Measurements from ENCODE around the gene AGBL3. TPM values are rescaled to one million over a fixed set of nuclear protein-coding genes. Genes with fewer than 3 reads are reported as not detected.

AGBL3 gene
- total and polyA plus RNA-seq, 4 donors = 0.67 to 3.1 (median 1.8) TPM

- H3K27me3 ChIP-seq (ENCODE audit: control insufficient read depth in 4 of 4, insufficient read depth in 4 of 4, low read length in 3 of 4) = no peaks in the 10 kb centered on the region
- no peak overlapping the region for H3K4me3 ChIP-seq (ENCODE audit: low read depth in 1 of 3, low read length in 3 of 3)
- TF ChIP-seq YY1 (IDR thresholded peaks at IDR 0.05) (peak; percentile 92), TAF1 (conservative IDR thresholded peaks at IDR 0.05) (no peak), RXRA (IDR thresholded peaks at IDR 0.05) (peak in 1 of 2 donors; percentile 38), SP1 (IDR thresholded peaks at IDR 0.05) (no peak), NR2F2 (IDR thresholded peaks at IDR 0.05) (peak; percentile 83), JUND (IDR thresholded peaks at IDR 0.05) (peak; percentile 64 to 83), ATF3 (IDR thresholded peaks at IDR 0.05) (no peak), GABPA (IDR thresholded peaks at IDR 0.05 in 1 of 2, conservative IDR thresholded peaks at IDR 0.05 in 1 of 2) (no peak), HNF4G (IDR thresholded peaks at IDR 0.05) (no peak), HNF4A (conservative IDR thresholded peaks at IDR 0.05) (no peak), FOXA2 (IDR thresholded peaks at IDR 0.05) (no peak), RAD21 (IDR thresholded peaks at IDR 0.05) (peak; percentile 13 to 23), EGR1 (IDR thresholded peaks at IDR 0.05; ENCODE audit: low read depth in 2 of 2) (no peak)
- TF ChIP-seq, protein P1, sequence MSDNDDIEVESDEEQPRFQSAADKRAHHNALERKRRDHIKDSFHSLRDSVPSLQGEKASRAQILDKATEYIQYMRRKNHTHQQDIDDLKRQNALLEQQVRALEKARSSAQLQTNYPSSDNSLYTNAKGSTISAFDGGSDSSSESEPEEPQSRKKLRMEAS (IDR thresholded peaks at IDR 0.05) = peak; percentile 34
- TF ChIP-seq, protein P2, sequence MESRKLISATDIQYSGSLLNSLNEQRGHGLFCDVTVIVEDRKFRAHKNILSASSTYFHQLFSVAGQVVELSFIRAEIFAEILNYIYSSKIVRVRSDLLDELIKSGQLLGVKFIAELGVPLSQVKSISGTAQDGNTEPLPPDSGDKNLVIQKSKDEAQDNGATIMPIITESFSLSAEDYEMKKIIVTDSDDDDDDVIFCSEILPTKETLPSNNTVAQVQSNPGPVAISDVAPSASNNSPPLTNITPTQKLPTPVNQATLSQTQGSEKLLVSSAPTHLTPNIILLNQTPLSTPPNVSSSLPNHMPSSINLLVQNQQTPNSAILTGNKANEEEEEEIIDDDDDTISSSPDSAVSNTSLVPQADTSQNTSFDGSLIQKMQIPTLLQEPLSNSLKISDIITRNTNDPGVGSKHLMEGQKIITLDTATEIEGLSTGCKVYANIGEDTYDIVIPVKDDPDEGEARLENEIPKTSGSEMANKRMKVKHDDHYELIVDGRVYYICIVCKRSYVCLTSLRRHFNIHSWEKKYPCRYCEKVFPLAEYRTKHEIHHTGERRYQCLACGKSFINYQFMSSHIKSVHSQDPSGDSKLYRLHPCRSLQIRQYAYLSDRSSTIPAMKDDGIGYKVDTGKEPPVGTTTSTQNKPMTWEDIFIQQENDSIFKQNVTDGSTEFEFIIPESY (IDR thresholded peaks at IDR 0.05) = no peak
- H3K27ac ChIP-seq (ENCODE audit: low read depth in 1 of 2, low read length in 2 of 2) = peak overlapping the region; percentile 58 to 85
- peaks cover 8 to 40% (median 26%) of the 10 kb centered on the region in 4 donors for H3K4me1 ChIP-seq (ENCODE audit: control insufficient read depth in 4 of 4, insufficient read depth in 4 of 4, low read length in 3 of 4)
- 72% methylated on average over 5 of the region's 5 CpGs for whole genome bisulfite sequencing
- no peak for DNase-seq (ENCODE audit: low spot score)
- H3K9ac ChIP-seq (ENCODE audit: low read depth in 1 of 2, low read length in 2 of 2) = peak overlapping the region in 1 of 2 donors; percentile 63
- H3K9me3 ChIP-seq (ENCODE audit: control insufficient read depth in 4 of 4, low read length in 3 of 4) = no peaks in the 10 kb centered on the region
- H3K36me3 ChIP-seq (ENCODE audit: control insufficient read depth in 4 of 4, insufficient read depth in 3 of 4, low read depth in 1 of 4, low read length in 3 of 4) = peaks cover 3 to 15% (median 5%) of the 10 kb centered on the region in 4 donors
Measured at GRCh38 chr7:135160098-135160857, 174.0 kb downstream of the AGBL3 start.

DNA sequence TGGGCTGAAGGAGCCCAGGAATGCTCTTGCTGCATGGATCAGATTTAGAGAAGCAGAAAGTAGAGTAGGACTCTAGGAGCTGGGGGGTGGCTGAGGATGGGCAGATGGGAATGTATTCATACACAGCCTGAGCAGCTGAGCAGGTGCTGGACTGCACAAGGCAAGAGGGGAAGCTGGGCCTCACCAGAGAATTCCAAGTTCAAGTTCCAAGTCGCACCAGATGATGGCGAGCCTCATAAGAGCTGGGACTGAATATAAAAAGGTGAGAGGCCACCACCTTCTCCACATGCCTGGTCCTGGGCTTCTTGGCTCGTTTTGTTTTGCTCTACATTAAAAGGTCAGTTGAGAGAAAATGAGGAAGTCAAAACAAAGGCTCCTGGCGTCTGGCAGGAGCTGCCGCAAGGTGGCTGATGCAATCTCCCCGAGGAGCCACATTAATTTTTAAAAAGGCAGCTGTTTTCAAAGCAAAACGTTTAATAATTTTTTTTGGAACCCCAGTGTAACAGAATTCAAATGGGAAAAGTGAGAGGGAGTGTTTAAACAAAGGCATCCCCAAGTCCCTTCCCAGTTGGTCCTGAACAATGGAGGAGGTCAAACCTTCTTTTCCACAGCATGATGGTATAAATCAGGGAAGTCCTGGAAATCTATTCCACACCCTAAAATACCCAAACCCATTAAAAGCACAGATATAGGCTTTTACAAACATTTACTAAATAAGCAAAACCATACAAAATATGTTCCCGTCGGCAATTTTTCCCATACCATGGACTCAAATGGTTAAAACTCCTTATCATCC lies 174.7 kb downstream of the AGBL3 start:
- WGBS = 73% methylated on average over 9 of the region's 9 CpGs
- Histone ChIP-seq H3K9me3 (ENCODE audit: control insufficient read depth in 4 of 4, low read length in 3 of 4) (no peaks in the 10 kb centered on the region), H3K36me3 (ENCODE audit: control insufficient read depth in 4 of 4, insufficient read depth in 3 of 4, low read depth in 1 of 4, low read length in 3 of 4) (peaks cover 3 to 22% (median 7%) of the 10 kb centered on the region in 4 donors), H3K4me3 (ENCODE audit: low read depth in 1 of 3, low read length in 3 of 3) (no peak overlapping the region), H3K27ac (ENCODE audit: low read depth in 1 of 2, low read length in 2 of 2) (peak overlapping the region; percentile 58 to 85), H3K27me3 (ENCODE audit: control insufficient read depth in 4 of 4, insufficient read depth in 4 of 4, low read length in 3 of 4) (no peaks in the 10 kb centered on the region), H3K9ac (ENCODE audit: low read depth in 1 of 2, low read length in 2 of 2) (no peak overlapping the region), H3K4me1 (ENCODE audit: control insufficient read depth in 4 of 4, insufficient read depth in 4 of 4, low read length in 3 of 4) (peaks cover 8 to 47% (median 24%) of the 10 kb centered on the region in 4 donors)
- TF ChIP-seq, protein P1 (IDR thresholded peaks at IDR 0.05) = no peak
- peak; percentile 48 for TF ChIP-seq REST (IDR thresholded peaks at IDR 0.05)
- DNase-seq (ENCODE audit: low spot score) = no peak

All from liver (tissue), 9 donors.